ENCODE data around the gene ZIC2.

DNA sequence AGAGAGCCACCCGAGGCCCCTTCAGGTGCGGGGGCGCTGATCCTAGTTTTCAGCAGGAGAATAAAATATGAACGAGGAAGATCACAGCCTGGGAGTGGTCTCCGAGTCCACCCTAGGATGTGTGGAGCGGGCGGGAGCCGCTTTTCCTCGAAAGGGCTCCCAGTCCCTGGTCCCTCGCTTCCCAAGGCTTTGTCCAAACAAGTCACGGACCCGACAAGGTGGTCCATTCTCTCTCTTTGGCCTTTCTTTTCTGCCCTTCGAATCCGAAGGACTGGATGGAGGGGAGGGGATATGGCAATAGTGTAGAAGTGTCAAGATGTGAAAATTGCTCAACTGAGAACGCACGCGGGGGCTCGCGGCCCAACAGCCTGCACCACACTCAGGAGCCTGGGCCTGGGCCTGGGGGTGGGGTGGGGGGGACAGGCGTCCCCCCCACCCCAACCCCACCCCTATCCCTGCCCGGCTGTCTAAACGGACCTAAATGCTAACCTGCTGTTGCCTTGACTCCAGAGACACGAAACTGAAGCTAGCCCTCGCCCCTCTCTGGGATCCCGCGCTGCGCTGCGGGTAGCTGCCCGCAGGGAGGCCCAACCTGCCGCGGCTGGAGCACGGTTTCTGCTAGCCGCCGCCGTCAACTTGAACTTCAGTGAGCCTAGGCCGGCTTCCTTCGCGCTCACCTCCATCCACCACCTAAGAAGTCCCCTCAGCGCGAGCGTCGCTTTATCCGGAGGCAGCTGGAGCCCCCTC is 7.1 kb downstream of the ZIC2 start:
- TF ChIP-seq, protein P1, sequence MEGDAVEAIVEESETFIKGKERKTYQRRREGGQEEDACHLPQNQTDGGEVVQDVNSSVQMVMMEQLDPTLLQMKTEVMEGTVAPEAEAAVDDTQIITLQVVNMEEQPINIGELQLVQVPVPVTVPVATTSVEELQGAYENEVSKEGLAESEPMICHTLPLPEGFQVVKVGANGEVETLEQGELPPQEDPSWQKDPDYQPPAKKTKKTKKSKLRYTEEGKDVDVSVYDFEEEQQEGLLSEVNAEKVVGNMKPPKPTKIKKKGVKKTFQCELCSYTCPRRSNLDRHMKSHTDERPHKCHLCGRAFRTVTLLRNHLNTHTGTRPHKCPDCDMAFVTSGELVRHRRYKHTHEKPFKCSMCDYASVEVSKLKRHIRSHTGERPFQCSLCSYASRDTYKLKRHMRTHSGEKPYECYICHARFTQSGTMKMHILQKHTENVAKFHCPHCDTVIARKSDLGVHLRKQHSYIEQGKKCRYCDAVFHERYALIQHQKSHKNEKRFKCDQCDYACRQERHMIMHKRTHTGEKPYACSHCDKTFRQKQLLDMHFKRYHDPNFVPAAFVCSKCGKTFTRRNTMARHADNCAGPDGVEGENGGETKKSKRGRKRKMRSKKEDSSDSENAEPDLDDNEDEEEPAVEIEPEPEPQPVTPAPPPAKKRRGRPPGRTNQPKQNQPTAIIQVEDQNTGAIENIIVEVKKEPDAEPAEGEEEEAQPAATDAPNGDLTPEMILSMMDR (IDR thresholded peaks at IDR 0.05), result no peak
- TF ChIP-seq POLR2A (IDR thresholded peaks at IDR 0.05) (no peak), POLR2AphosphoS5 (IDR thresholded peaks at IDR 0.05) (no peak)

All from prostate gland (tissue), 2 donors.